Measurements from ENCODE around the gene LIG1. TPM values are rescaled to one million over a fixed set of nuclear protein-coding genes. Genes with fewer than 3 reads are reported as not detected.
A peak's percentile ranks its signal among the peaks of the same experiment; 100 is the strongest.

The LIG1 gene
- total RNA-seq = 18.4 TPM
- long read RNA-seq, transcript LIG1-201 (28 exons, 3,384 nt) = major isoform, 9 of 23 reads
- long read RNA-seq, partial matches to known transcripts = 9 of 23 reads
- long read RNA-seq, other reads (novel, unspliced or antisense) = 5 of 23 reads

DNA sequence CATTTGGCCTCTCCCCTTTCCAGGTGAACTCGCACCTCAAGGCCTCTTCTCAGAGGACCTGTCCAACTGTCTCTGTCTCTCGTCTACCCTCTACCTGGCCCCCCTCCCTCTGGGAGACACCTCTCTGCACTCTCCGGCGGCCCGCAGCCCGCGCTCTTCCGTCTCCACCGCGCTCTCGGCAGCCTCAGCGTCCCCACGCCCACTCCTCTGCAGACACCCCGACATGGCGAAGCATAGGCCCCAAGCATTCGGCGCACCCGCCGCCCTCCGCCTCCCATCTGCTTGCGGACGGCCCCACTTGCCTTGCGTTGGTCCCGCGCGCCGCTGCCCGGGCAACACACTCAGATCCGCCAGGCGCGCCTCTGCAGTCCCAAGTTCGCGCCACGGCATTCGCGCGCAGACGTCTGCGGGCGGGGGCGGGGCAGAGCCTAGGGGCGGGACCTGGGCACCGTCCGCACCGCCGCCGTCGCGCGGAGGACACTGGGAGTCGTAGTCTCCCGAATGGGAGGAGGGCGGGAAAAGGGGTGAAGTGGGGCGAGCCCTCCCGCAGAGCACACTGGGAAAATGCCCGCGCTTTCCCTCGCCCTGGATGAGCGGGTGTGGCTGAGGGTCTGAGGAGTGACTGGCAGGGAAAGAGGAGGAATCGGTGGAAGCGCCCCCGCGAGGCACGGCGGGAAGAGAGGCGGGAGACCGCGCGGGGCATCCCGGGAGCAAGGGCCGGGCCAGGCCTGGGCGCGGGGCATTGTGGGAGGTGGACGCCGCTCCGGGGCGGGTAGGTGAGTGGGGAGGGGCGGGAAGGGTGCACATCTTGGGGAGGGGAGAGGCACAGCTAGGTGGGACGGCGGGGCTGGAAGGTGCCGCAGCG lies at the start of gene LIG1, which contains the start of gene ZSWIM9:
Gene LIG1, minus strand, starts transcription at position 406 of the 865 bp plus-strand sequence. CDS start 4,778 bp downstream, outside the sequence.
Gene ZSWIM9, plus strand, starts transcription at position 742 of the 865 bp plus-strand sequence. CDS start 1,123 bp downstream, outside the sequence.
- peak; percentile 97 to 98 for ATAC-seq
- no peaks in the 10 kb centered on the region for H3K27me3 ChIP-seq (ENCODE audit: low read depth)
- H3K27ac ChIP-seq = peak within 1 kb of the TSS; percentile 91
- intact Hi-C loops (cut with DNase I) = no loop called here
- TF ChIP-seq, protein P1, sequence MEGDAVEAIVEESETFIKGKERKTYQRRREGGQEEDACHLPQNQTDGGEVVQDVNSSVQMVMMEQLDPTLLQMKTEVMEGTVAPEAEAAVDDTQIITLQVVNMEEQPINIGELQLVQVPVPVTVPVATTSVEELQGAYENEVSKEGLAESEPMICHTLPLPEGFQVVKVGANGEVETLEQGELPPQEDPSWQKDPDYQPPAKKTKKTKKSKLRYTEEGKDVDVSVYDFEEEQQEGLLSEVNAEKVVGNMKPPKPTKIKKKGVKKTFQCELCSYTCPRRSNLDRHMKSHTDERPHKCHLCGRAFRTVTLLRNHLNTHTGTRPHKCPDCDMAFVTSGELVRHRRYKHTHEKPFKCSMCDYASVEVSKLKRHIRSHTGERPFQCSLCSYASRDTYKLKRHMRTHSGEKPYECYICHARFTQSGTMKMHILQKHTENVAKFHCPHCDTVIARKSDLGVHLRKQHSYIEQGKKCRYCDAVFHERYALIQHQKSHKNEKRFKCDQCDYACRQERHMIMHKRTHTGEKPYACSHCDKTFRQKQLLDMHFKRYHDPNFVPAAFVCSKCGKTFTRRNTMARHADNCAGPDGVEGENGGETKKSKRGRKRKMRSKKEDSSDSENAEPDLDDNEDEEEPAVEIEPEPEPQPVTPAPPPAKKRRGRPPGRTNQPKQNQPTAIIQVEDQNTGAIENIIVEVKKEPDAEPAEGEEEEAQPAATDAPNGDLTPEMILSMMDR (IDR thresholded peaks at IDR 0.05) = peak; percentile 23
- H3K4me3 ChIP-seq = peak within 1 kb of the TSS; percentile 78
- H3K9me3 ChIP-seq = no peaks in the 10 kb centered on the region
- H3K36me3 ChIP-seq = peaks cover 29% of the 10 kb centered on the region
- peaks cover 12% of the 10 kb centered on the region for H3K4me1 ChIP-seq
- DNase-seq = peak; percentile 94

DNA sequence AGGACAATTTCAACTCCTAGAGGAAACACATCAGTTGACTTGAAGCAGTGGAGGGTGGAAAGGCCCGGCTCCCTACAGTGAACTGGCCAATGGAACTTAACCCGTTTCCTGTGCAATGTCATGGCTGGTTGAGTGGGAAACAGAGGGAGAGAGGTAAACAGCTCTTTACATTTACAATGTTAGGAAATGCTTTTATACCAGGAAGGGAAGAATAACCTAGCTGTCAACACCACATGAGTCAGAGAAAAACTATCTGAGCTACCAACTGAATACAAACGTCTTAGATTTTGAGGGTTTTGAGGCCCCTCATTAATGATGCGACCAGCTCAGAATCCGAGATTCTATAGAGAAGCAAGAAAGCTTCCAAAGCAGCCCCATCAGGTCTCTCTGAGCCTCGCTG lies 48.9 kb upstream of the LIG1 start:
- ATAC-seq = no peak
- Histone ChIP-seq H3K27ac (no peak overlapping the region), H3K9me3 (no peaks in the 10 kb centered on the region), H3K27me3 (ENCODE audit: low read depth) (no peaks in the 10 kb centered on the region), H3K36me3 (peaks cover 91% of the 10 kb centered on the region), H3K4me3 (no peak overlapping the region), H3K4me1 (no peaks in the 10 kb centered on the region)
- DNase-seq = no peak
- TF ChIP-seq, protein P1 (IDR thresholded peaks at IDR 0.05) = no peak
- intact Hi-C loops (cut with DNase I) = no loop called here

DNA sequence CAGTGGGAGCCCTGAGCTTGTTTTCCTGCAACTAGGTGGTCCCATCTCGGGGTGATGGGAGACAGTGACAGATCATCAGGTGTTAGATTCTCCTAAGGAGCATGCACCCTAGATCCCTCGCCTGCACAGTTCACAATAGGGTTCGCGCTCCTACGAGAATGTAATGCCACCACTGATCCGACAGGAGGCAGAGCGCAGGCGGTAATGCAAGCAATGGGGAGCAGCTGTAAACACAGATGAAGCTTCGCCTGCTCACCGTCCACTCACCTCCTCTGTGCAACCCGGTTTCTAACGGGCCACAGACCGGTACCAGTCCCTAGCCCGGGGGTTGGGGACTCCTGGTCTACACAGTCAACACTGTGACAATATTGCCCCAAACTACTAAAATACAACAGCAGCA lies 46.8 kb upstream of the LIG1 start:
- Histone ChIP-seq H3K4me3 (no peak overlapping the region), H3K36me3 (peaks cover 91% of the 10 kb centered on the region), H3K9me3 (no peaks in the 10 kb centered on the region), H3K27ac (no peak overlapping the region), H3K27me3 (ENCODE audit: low read depth) (no peaks in the 10 kb centered on the region), H3K4me1 (no peaks in the 10 kb centered on the region)
- intact Hi-C loops (cut with DNase I) = no loop called here
- no peak for ATAC-seq
- TF ChIP-seq, protein P1 (IDR thresholded peaks at IDR 0.05) = no peak
- no peak for DNase-seq

DNA sequence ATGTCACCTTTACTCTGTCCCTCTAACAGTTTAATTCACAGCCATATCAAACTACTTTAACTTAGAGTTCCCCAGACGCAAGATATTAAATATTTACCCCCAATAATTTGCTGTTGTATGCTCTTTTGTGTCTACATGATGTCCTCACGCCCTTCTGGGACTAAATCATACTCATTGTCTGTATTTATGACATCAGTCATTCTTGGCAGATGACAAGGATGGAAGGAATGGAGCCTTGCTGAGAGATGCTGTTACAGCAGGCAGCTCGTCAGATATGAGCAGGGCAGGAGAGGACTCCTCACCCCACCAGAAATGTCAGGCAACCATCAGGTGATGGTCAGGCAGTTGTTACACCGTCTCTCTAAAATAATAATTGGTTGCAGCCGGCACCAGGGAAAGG lies 43.8 kb upstream of the LIG1 start:
- Histone ChIP-seq H3K4me3 (no peak overlapping the region), H3K4me1 (no peaks in the 10 kb centered on the region), H3K9me3 (no peaks in the 10 kb centered on the region), H3K36me3 (peaks cover 81% of the 10 kb centered on the region), H3K27me3 (ENCODE audit: low read depth) (no peaks in the 10 kb centered on the region), H3K27ac (no peak overlapping the region)
- DNase-seq (no peak), ATAC-seq (no peak)
- intact Hi-C loops (cut with DNase I) = no loop called here
- TF ChIP-seq, protein P1 (IDR thresholded peaks at IDR 0.05) = no peak

DNA sequence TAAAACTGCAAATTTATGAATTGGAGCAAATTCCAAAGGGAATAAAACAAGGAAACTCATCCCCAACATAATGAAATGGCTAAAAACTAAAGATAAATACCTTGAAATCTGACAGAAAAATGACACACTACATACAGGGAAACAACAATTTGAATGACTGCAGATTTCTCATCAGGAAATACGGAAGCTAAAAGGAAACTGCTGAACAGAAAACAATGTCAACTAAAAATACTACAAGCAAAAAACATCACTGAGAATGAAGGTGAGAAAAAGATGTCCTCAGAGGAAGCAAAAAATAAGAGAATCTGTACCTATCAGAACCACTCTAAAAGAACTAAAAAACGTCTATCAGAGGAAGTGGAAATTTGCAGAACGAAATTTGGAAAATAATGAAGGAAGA lies 39.9 kb upstream of the LIG1 start:
- ATAC-seq = no peak
- TF ChIP-seq, protein P1 (IDR thresholded peaks at IDR 0.05) = no peak
- H3K4me3 ChIP-seq = no peak overlapping the region

More for the DNA sequence above, 39.9 kb upstream of the LIG1 start:
- no peaks in the 10 kb centered on the region for H3K27me3 ChIP-seq (ENCODE audit: low read depth)
- H3K36me3 ChIP-seq = peaks cover 42% of the 10 kb centered on the region
- H3K9me3 ChIP-seq = no peaks in the 10 kb centered on the region
- intact Hi-C loops (cut with DNase I) = no loop called here
- H3K4me1 ChIP-seq = peaks cover 8% of the 10 kb centered on the region
- no peak for DNase-seq
- H3K27ac ChIP-seq = no peak overlapping the region
